Mesenchymal stem cell (in vitro differentiated cells and primary cell): ENCODE measurements around the gene CCDC18.

Experiments
- DNase-seq: peaks from one replicate; pipeline ENCODE4 v3.0.0-alpha.2; 2013
- H2AFZ ChIP-seq: one replicate; pipeline ENCODE4 v1.6.1; 2013; ENCODE audit warnings: low read depth, mild to moderate bottlenecking, control low read depth, inconsistent platforms, low read length, moderate library complexity
- H2AK5ac ChIP-seq: 2 replicates; pipeline ENCODE4 v1.6.1; 2013; ENCODE audit warnings: low read length, moderate library complexity, mild to moderate bottlenecking, inconsistent platforms; ENCODE audit not compliant: severe bottlenecking
- H2BK120ac ChIP-seq: one replicate; pipeline ENCODE4 v1.6.1; 2013; ENCODE audit warnings: low read depth, mild to moderate bottlenecking, inconsistent platforms, low read length, moderate library complexity
- H2BK12ac ChIP-seq, 2 experiments: one replicate each; pipeline ENCODE4 v1.6.1; 2013; ENCODE audit warnings: inconsistent platforms in 2 of 2, low read length in 2 of 2, mild to moderate bottlenecking in 2 of 2, moderate library complexity in 2 of 2, control low read depth in 1 of 2
- H2BK15ac ChIP-seq: one replicate; pipeline ENCODE4 v1.6.1; 2013; ENCODE audit warnings: mild to moderate bottlenecking, low read depth, inconsistent platforms; ENCODE audit not compliant: poor library complexity, severe bottlenecking
- H2BK5ac ChIP-seq: 2 replicates; pipeline ENCODE4 v1.6.1; 2013; ENCODE audit warnings: low read depth, mild to moderate bottlenecking, low read length, control low read depth, inconsistent platforms; ENCODE audit not compliant: poor library complexity, severe bottlenecking
- H3K14ac ChIP-seq, 2 experiments: one replicate each; pipeline ENCODE4 v1.6.1; 2013; ENCODE audit warnings: inconsistent platforms in 2 of 2, low read length in 2 of 2, control low read depth in 1 of 2, mild to moderate bottlenecking in 1 of 2, moderate library complexity in 1 of 2
- H3K18ac ChIP-seq, 2 experiments: one replicate each; pipeline ENCODE4 v1.6.1; 2013; ENCODE audit warnings: inconsistent platforms in 2 of 2, low read length in 2 of 2, control low read depth in 1 of 2, low read depth in 1 of 2, mild to moderate bottlenecking in 1 of 2
- H3K23ac ChIP-seq, 2 experiments: one replicate each; pipeline ENCODE4 v1.6.1; 2013; ENCODE audit warnings: inconsistent platforms in 2 of 2, low read length in 2 of 2, mild to moderate bottlenecking in 2 of 2, moderate library complexity in 2 of 2, control low read depth in 1 of 2
- H3K27ac ChIP-seq: 2 replicates; pipeline ENCODE4 v1.5.1; 2013; ENCODE audit warnings: mild to moderate bottlenecking, moderate library complexity, low read length, control low read depth, inconsistent platforms; ENCODE audit not compliant: poor library complexity, severe bottlenecking
- H3K27me3 ChIP-seq, 2 experiments: 2 replicates each; pipeline versions ENCODE4 v1.6.1 to v1.7.0; 2013; ENCODE audit warnings: low read length in 2 of 2, mild to moderate bottlenecking in 2 of 2, moderate library complexity in 2 of 2, control low read depth in 1 of 2, inconsistent platforms in 1 of 2; ENCODE audit not compliant: control insufficient read depth in 1 of 2, insufficient read depth in 1 of 2
- H3K36me3 ChIP-seq, 2 experiments: 2 replicates each; pipeline versions ENCODE4 v1.6.1 to v1.7.0; 2013; ENCODE audit warnings: low read length in 2 of 2, control low read depth in 1 of 2, inconsistent platforms in 1 of 2, low read depth in 1 of 2, mild to moderate bottlenecking in 1 of 2; ENCODE audit not compliant: insufficient read depth in 2 of 2, control insufficient read depth in 1 of 2
- H3K4ac ChIP-seq, 2 experiments: one replicate each; pipeline ENCODE4 v1.6.1; 2013; ENCODE audit warnings: inconsistent platforms in 2 of 2, low read length in 2 of 2, mild to moderate bottlenecking in 2 of 2, moderate library complexity in 2 of 2, control low read depth in 1 of 2, low read depth in 1 of 2
- H3K4me1 ChIP-seq: 2 replicates; pipeline ENCODE4 v1.6.1; 2013; ENCODE audit warnings: low read depth, low read length, control low read depth; ENCODE audit not compliant: control insufficient read depth, insufficient read depth
- H3K4me2 ChIP-seq: 2 replicates; pipeline ENCODE4 v1.6.1; 2013; ENCODE audit warnings: low read length, mild to moderate bottlenecking, inconsistent platforms; ENCODE audit not compliant: poor library complexity, severe bottlenecking
- H3K4me3 ChIP-seq, 2 experiments: 2 replicates each; pipeline versions ENCODE4 v1.5.1 to v1.7.0; 2013; ENCODE audit warnings: low read length in 2 of 2, mild to moderate bottlenecking in 2 of 2, control low read depth in 1 of 2, low read depth in 1 of 2; ENCODE audit not compliant: insufficient read depth in 1 of 2
- H3K79me1 ChIP-seq: replicated peaks from 2 replicates; pipeline ENCODE4 v1.6.1; 2013; ENCODE audit warnings: mild to moderate bottlenecking, control low read depth, low read length, inconsistent platforms; ENCODE audit not compliant: poor library complexity, severe bottlenecking
- H3K9ac ChIP-seq: 2 replicates; pipeline ENCODE4 v1.7.0; 2013; ENCODE audit warnings: mild to moderate bottlenecking, low read length, moderate library complexity
- H3K9me3 ChIP-seq: 2 replicates; pipeline ENCODE4 v1.7.0; 2013; ENCODE audit warnings: mild to moderate bottlenecking, low read length; ENCODE audit not compliant: control insufficient read depth
- H4K8ac ChIP-seq: one replicate; pipeline ENCODE4 v1.6.1; 2013; ENCODE audit warnings: inconsistent platforms, mild to moderate bottlenecking, low read length, moderate library complexity
- H4K91ac ChIP-seq: one replicate; pipeline ENCODE4 v1.6.1; 2013; ENCODE audit warnings: mild to moderate bottlenecking, low read length, inconsistent platforms
- WGBS: methylation state at CpG from one replicate; pipeline ENCODE4 v1.1.7; 2013; ENCODE audit warnings: mixed read lengths; 5-methylcytosine and 5-hydroxymethylcytosine counted together

The CCDC18 gene

DNA sequence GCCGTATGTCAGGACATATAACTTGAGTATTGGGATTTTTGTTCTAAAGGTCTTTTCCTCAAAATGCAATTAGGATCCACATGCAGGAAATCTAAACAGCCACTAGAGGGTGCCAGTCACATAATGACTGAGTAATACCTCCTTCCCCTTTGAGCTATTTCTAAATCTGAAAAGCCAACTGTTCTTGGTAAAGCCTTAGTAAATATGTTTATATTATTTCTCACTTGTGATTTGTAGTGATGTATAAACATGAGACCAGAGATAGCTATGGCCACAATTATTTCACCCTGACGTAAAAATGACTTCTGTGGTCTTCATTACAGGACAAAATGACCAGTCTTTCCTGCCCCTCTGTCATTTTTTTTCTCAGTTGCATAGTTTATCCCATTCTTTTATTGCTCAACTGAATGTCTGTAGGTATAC, 124.2 kb downstream of the CCDC18 start:
- Histone ChIP-seq H3K23ac (no peak overlapping the region), H3K4me1 (no peaks in the 10 kb centered on the region), H3K36me3 (peaks cover 0 to 3% of the 10 kb centered on the region in 2 experiments), H2BK120ac (no peak overlapping the region), H3K9me3 (no peaks in the 10 kb centered on the region), H4K8ac (no peak overlapping the region), H2AFZ (no peak overlapping the region), H2BK5ac (no peak overlapping the region), H3K4me3 (no peak overlapping the region), H3K4me2 (no peak overlapping the region), H3K79me1 (no peaks in the 10 kb centered on the region), H3K18ac (no peak overlapping the region), H3K4ac (no peak overlapping the region), H3K27me3 (no peaks in the 10 kb centered on the region), H3K27ac (no peak overlapping the region), H2BK15ac (no peak overlapping the region), H4K91ac (no peak overlapping the region), H3K14ac (no peak overlapping the region), H2BK12ac (no peak overlapping the region), H2AK5ac (no peak overlapping the region), H3K9ac (no peak overlapping the region)
- peak; percentile 84 for DNase-seq
- no CpG with 5 or more reads among the region's 2 CpGs for WGBS

DNA sequence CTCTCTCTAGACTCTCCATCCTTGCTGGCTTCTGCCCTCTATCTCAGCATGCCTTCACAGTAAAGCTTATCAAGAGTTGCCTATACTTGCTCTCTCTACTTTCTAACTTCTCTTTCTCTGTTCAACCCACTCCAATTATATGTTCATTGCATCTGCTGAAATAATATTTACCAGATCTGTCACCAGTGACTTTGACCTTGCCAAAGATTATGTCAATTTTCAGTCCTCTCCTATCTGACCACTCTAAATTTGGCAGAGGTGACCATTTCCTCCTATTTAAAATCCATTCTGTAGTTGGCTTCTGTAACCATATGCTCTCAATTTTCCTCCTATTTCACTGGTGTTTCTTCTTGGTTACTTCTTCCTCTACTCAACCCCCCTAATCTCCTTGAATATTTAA, 126.4 kb downstream of the CCDC18 start:
- DNase-seq, result no peak
- no peaks in the 10 kb centered on the region for H3K27me3 ChIP-seq
- H4K8ac ChIP-seq, result no peak overlapping the region
- H3K36me3 ChIP-seq, result no peaks in the 10 kb centered on the region
- no peak overlapping the region for H3K9ac ChIP-seq
- H2BK120ac ChIP-seq, result no peak overlapping the region
- H3K9me3 ChIP-seq, result no peaks in the 10 kb centered on the region
- H2AK5ac ChIP-seq, result no peak overlapping the region
- H2BK15ac ChIP-seq, result no peak overlapping the region
- no peaks in the 10 kb centered on the region for H3K4me1 ChIP-seq
- no peaks in the 10 kb centered on the region for H3K79me1 ChIP-seq
- no peak overlapping the region for H3K4ac ChIP-seq
- H3K14ac ChIP-seq, result no peak overlapping the region
- H3K27ac ChIP-seq, result no peak overlapping the region
- H2BK12ac ChIP-seq, result no peak overlapping the region
- no peak overlapping the region for H3K23ac ChIP-seq
- no peak overlapping the region for H4K91ac ChIP-seq
- H3K18ac ChIP-seq, result no peak overlapping the region
- no peak overlapping the region for H3K4me2 ChIP-seq
- no peak overlapping the region for H3K4me3 ChIP-seq
- H2AFZ ChIP-seq, result no peak overlapping the region
- H2BK5ac ChIP-seq, result no peak overlapping the region

DNA sequence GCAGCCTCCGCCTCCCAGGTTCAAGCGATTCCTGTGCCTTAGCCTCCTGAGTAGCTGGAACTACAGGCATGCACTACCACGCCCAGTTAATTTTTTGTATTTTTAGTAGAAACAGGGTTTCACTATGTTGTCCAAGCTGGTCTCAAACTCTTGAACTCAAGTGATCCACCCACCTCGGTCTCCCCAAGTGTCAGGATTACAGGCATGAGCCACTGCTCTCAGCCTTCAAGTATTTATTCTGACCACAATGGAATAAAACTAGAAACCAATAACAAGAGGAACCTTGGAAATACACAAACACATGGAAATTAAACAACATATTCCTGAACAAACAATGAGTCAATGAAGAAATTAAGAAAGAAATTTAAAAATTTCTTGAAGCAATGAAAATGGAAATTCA, 132.5 kb downstream of the CCDC18 start:
- no peak overlapping the region for H2BK15ac ChIP-seq
- no peak overlapping the region for H2AFZ ChIP-seq
- no peak overlapping the region for H2BK12ac ChIP-seq
- H2AK5ac ChIP-seq, result no peak overlapping the region
- no peak overlapping the region for H2BK5ac ChIP-seq
- H3K9me3 ChIP-seq, result no peaks in the 10 kb centered on the region
- H3K27me3 ChIP-seq, result no peaks in the 10 kb centered on the region
- no peak overlapping the region for H3K4me2 ChIP-seq
- no peak overlapping the region for H4K8ac ChIP-seq
- H4K91ac ChIP-seq, result no peak overlapping the region
- H3K14ac ChIP-seq, result no peak overlapping the region
- H3K27ac ChIP-seq, result no peak overlapping the region
- H3K4me3 ChIP-seq, result no peak overlapping the region
- 73% methylated on average over 4 of the region's 4 CpGs for WGBS
- H3K4me1 ChIP-seq, result no peaks in the 10 kb centered on the region
- no peak overlapping the region for H2BK120ac ChIP-seq
- H3K4ac ChIP-seq, result no peak overlapping the region
- H3K9ac ChIP-seq, result no peak overlapping the region
- H3K23ac ChIP-seq, result no peak overlapping the region
- H3K18ac ChIP-seq, result no peak overlapping the region
- H3K36me3 ChIP-seq, result peaks cover 0 to 8% of the 10 kb centered on the region in 2 experiments
- DNase-seq, result no peak
- no peaks in the 10 kb centered on the region for H3K79me1 ChIP-seq

DNA sequence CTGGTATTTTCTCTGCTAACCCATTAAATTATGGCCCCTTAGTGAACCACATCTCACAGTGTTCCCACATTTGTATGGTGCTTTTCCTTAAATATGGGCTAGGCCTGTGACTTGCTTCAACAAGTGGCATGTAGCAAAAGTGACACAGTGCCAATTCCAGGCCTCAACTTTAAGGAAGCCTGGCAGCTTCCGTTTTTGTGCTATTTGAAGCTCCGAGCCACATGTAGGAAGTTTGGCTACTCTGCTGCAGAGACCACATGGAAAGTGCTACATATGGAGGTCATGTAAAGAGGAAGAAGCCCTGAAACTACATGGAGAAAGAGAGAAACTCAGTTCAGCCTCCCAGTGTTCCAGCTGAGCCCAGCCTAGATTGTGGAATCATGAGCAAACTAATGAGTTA, 136.7 kb downstream of the CCDC18 start:
- Histone ChIP-seq H2AK5ac (no peak overlapping the region), H3K27ac (no peak overlapping the region), H3K4me2 (no peak overlapping the region), H3K79me1 (no peaks in the 10 kb centered on the region), H3K4me1 (no peaks in the 10 kb centered on the region), H3K36me3 (peaks cover 0 to 8% of the 10 kb centered on the region in 2 experiments), H3K23ac (no peak overlapping the region), H2BK15ac (no peak overlapping the region), H3K9me3 (no peaks in the 10 kb centered on the region), H4K91ac (no peak overlapping the region), H2BK12ac (no peak overlapping the region), H3K4ac (no peak overlapping the region), H3K27me3 (no peaks in the 10 kb centered on the region), H3K18ac (no peak overlapping the region), H3K9ac (no peak overlapping the region), H2BK120ac (no peak overlapping the region), H2BK5ac (no peak overlapping the region), H3K4me3 (no peak overlapping the region), H4K8ac (no peak overlapping the region), H3K14ac (no peak overlapping the region), H2AFZ (no peak overlapping the region)
- WGBS, result 92% methylated on average over 2 of the region's 2 CpGs
- DNase-seq, result no peak
